AG09319 (cell line): ENCODE measurements around the gene FXN.
"Not testable (repeated sequence)": the region's sequence is repeated elsewhere in the genome, so short reads cannot be mapped to it uniquely, and the experiment has no call there.

ENCODE experiments used
- DNase-seq: peaks from one replicate; pipeline ENCODE4 v3.0.0-alpha.2; 2010; ENCODE audit warnings: low read depth; ENCODE audit errors: extremely low read depth
- TF ChIP-seq, protein P1 (sequence below): IDR thresholded peaks from 2 replicates; pipeline ENCODE4 v1.5.1; 2011; ENCODE audit warnings: low read depth, mild to moderate bottlenecking, inconsistent platforms, low read length, moderate library complexity

Gene FXN

DNA sequence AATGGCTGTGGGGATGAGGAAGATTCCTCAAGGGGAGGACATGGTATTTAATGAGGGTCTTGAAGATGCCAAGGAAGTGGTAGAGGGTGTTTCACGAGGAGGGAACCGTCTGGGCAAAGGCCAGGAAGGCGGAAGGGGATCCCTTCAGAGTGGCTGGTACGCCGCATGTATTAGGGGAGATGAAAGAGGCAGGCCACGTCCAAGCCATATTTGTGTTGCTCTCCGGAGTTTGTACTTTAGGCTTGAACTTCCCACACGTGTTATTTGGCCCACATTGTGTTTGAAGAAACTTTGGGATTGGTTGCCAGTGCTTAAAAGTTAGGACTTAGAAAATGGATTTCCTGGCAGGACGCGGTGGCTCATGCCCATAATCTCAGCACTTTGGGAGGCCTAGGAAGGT lies 1.2 kb downstream of the FXN start:
- no peak for DNase-seq
- TF ChIP-seq, protein P1, sequence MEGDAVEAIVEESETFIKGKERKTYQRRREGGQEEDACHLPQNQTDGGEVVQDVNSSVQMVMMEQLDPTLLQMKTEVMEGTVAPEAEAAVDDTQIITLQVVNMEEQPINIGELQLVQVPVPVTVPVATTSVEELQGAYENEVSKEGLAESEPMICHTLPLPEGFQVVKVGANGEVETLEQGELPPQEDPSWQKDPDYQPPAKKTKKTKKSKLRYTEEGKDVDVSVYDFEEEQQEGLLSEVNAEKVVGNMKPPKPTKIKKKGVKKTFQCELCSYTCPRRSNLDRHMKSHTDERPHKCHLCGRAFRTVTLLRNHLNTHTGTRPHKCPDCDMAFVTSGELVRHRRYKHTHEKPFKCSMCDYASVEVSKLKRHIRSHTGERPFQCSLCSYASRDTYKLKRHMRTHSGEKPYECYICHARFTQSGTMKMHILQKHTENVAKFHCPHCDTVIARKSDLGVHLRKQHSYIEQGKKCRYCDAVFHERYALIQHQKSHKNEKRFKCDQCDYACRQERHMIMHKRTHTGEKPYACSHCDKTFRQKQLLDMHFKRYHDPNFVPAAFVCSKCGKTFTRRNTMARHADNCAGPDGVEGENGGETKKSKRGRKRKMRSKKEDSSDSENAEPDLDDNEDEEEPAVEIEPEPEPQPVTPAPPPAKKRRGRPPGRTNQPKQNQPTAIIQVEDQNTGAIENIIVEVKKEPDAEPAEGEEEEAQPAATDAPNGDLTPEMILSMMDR, result no peak

DNA sequence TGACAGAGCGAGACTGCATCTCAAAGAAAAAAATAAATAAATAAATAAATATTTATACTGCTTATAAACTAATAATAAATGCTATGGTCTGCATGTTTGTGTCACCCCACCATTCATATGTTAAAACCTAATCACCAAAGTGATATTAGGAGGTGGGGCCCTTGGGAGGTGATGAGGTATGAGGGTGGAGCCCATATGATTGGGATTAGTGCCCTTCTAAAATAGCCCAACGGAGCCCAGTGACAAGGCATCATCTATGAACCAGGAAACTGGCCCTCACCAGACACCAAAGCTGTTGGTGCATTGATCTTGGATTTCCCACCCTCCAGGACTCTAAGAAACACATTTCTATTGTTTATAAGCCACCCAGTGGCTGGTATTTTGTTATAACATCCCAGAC lies 5.1 kb downstream of the FXN start:
- TF ChIP-seq, protein P1, result no peak; the same call in 1 of the 2 replicates
- DNase-seq, result no peak

DNA sequence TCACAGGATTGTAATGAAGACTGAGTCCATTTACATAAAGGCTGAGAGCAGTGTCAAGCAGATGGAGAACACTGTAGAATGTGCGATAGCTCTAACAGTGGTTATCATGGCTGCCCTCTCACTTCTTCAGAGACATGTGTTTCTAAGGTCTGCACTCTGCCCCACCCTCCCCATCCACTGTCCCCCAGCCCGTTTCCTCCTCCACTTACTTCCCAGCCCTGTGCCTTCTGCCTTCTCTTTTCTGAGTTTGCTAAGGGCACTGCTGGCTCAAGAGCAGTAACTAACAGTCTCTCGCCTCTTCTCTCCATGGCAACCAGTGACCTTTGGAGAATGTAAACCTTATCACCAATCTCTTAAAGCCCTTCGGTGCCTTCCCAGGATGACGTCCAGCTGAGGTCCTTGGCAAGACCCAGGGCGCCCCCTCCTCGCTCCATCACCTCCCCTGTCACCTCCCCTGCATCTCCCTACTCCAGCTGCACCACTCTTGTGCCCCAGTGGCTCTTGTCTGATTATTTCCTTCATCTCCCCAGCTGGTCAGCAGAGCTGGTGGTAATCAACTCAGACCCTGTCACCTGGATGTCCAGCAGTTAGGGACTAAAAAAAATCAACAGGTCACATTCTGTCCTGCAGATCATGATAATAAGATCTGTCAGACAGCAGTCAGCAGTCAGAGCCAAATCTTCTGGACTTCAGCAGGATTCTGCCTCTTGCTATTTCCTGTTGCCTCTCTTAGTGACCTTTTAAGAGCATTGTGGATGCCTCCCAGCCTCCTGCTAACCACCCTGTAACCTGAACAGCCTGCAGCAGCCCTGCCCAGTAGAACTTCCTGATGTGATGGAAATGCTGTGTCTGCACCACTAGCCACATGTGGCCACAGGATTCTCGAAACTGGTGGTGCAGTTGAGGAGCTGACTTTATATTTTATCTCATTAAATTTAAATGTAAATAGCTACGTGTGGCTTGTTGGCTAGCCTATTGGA lies 9.0 kb downstream of the FXN start:
- TF ChIP-seq, protein P1, result no peak

DNA sequence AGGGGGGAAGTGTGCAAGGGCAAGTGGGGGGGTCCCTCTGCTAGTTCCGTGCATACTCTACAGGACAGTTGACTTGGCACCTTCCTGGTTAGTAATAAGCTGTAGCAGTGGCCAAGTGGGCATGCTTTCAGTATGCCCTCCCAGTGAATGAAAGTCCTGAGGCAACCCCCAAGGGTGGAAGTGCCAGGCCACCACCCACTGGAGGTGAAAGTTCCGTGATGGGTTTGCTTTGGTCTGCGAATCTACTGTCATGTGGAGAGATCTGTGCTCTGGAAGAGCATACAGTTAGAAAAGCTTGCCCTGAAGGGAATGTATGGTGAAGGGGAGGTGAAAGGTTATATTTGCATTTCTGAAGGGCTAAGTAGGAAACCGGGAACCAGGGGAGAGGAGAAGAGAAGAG lies 10.3 kb downstream of the FXN start:
- TF ChIP-seq, protein P1, result no peak
- no peak for DNase-seq

More for the DNA sequence above, 9.0 kb downstream of the FXN start:
- peak; percentile 28 for DNase-seq

DNA sequence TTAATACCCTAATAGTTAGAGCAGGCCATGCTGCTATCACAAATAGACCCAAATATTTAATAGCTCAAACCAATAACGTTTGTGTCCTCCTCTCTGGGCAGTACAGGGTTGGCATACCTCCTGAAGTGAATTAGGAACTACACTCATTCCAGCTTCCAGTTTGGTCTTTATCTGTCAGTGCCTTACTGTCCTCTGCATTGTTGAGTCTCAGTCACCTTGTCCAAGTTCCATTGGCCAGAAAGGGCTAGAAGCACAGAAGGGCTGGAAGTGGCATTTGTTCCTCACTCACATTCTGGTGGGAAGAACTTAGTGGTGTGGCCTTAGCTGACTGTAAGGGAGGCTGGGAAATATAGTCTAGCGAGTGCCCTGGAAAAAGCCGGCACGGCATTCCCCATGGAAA lies 11.2 kb downstream of the FXN start:
- TF ChIP-seq, protein P1, result no peak
- no peak for DNase-seq

DNA sequence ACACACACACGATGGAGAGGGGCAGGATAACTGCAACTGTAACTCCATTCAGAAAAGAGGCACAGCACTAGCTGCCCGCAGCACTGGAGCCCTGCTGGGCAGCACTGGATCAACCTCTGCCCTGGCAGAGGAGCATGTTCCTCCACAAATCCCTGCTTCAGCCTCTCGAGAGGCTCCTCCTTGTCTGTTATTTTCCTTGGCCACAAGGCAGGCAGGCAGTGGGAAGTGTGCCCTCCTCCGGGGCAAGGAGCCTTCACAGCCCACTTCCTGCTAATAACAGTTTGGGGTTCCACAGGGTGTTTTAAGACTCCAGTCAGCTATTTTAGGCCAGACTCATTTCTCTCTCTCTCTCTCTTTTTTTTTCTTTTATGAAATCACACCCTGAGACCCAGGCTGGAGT lies 11.8 kb downstream of the FXN start:
- DNase-seq, result no peak
- TF ChIP-seq, protein P1, result no peak

DNA sequence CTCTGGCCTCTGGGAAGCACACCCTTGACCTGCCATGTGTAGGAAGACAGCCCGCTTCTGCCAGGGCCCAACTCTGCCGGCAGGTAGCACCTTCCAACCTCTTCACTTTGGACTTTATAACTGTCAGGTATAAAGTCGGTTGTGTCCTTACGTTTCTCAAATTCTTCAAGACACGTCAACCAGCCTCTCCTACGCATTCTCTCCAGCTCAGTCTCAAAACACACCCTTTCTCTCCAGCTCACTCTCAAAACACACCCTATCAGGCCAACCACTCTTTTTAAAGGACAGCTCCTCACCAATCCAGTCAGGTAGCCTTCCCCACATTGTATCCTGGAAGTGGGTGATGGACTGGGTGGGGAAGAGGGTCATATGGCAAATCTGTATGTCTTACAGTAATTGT lies 13.5 kb downstream of the FXN start:
- TF ChIP-seq, protein P1, result no peak

DNA sequence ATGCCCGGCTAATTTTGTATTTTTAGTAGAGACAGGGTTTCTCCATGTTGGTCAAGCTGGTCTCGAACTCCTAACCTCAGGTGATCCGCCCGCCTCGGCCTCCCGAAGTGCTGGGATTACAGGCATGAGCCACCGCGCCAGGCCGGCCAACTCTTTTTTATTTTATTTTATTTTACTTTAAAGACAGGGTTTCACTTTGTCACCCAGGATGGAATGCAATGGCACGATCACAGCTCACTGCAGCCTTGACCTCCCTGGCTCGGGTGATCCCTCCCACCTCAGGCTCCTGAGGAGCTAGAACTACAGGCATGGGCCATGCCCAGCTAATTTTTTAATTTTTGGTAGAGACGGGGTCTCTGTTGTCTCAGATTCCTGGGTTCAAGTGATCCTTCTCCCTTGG lies 15.4 kb downstream of the FXN start:
- DNase-seq, result not testable (repeated sequence)

More for the DNA sequence above, 13.5 kb downstream of the FXN start:
- DNase-seq, result no peak
